Fibroblast of skin of left biceps (primary cell): ENCODE results near the gene FKRP.
"Not testable (repeated sequence)": the region's sequence is repeated elsewhere in the genome, so short reads cannot be mapped to it uniquely, and the experiment has no call there.

Experiments used
- DNase-seq, 2 experiments: peaks; one replicate each; pipeline ENCODE4 v3.0.0-alpha.2; 2013; ENCODE audit warnings: low read depth in 2 of 2

Gene FKRP

DNA sequence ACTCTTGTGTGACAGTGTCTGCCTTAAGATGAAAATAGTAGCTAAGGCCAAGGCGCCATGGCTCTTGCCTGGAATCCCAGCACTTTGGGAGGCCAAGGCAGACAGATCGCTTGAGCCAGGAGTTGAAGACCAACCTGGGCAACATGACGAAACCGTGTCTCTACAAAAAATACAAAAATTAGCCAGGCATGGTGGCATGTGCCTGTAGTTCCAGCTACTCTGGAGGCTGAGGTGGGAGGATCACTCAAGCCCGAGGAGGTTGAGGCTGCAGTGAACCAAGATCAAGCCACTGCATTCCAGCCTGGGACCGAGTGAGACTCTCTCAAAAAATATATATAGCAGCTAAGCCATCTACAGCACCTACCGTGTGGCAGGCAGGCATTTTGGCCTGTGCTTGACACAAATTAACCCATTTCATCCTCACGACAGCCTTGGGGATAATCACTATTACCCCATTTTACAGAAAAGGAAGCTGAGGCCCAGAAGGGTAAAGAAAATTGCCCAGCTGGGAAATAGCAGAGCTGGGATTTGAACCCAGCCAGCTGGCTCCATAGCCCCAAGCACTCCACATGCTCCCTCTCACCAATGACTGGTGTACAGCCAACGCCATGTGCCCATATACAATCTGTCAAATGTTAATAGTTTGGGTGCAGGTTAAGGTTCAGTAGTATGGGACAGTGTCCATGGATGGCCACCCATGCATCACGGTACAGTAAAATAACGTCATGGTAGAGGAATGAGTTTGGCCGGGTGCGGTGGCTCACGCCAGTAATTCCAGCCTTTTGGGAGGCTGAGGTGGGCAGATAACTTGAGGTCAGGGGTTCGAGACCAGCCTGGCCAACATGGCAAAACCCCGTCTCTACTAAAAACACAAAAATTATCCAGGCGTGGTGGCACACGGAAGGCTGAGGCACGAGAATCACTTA, 39.5 kb downstream of the FKRP start:
- no peak for DNase-seq

DNA sequence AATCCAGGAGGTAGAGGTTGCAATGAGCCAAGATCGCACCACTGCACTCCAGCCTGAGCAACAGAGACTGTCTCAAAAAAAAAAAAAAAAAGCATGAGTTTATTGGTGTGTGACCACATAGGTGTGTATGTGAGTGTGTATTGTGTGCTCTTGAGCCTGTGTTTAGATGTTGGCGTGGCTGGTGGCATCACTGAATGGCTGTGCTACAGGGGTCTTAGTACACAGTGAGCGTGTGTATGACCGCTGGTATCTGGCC, 40.1 kb downstream of the FKRP start:
- no peak for DNase-seq

DNA sequence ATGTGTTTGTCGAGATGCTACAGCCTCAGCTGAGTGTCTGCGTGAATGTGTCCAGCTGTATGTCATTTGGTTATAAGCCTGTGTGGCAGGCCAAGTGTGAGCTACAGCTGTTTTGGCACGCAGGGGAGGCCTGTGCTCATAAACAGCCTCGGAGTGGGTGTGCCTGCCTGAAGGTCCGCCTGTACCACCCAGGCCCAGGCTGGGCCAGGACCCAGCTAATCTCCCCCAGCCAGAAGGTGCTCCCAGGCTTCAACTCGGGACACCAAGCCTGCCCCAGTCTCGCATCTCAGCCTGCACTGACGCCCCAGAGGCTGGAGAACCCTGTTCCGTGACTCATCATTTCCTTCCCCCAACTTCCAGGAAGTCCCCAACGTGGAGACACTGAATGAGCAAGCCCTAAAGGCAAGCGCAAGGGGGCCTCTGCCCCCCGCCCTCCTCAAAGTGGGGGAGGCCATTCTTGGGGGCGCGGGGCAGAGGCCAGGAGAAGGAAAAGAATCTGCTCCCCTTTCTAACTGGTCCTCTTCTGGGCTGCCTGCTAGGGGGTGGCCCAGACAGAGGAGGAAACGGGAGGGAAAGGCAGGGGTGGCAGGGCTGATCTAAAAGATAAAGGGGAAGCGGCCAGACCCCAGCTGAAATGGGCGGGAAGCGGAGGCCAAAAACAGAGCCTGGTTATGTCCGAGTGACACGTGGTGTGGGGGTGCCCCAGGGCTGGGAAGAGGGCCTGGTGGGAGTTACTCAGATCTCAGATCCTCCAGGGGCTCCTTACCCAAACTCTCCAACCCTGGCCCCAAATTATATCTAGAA, 40.6 kb downstream of the FKRP start:
- DNase-seq, result peak in 1 of 2 experiments; percentile 49

DNA sequence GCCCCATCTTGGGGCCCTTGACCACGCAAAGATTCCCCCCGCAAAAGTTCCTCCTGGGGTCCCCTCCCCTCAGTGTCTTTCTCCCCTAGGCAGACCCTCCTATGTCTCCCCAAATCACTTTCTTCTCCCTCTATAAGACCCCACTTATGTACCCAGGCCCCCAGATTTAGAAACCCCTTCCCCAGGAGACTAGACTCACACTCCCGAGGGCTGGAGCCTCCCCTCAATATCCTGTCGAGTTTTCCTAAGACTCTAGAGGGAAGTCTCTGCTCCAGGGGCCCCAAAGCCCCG, 41.1 kb downstream of the FKRP start:
- no peak for DNase-seq

DNA sequence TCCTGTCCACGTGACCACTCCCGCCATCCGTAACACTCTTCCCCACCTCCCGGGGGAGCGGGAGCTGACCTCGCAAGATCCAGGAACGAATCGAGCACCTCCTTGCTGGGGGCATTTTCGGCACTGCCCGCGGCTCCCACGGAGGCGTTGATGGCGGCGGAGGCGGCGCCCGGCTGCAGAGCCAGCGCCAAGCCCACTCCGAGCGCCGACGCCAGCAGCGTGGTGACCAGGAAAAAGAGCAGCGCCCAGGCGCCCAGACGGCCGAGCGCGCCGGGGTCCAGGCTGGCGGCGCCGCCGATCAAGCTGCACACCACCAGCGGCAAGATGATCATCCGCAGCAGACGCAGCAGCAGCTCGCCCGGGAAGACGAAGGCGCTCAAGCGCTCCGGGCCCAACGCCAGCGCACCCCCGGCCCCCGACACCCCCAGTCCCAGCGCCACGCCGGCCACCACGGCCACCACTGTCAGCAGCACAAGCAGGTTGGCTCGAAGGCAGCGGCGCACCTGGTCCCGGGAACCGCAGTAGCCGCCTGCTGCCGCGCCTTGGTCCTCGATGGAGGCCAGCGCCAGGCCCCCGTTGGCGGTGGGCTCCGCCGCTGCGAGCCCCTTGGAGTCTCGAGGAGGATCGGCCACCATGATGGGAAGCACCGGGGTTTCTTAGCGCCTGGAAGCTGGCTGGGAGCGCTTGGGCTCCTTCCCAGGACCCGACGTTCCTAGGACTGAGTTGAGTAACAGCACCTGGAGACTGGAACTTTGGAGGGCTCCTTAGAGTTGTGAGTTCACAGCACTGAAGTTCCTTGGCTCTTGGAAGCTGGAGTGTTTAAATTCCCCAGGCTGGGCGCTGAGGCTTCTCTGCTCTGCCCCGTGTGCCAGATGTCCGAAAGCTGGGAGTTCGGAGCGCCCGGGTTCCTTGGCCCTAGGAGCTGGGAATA, 41.7 kb downstream of the FKRP start:
- DNase-seq, result no peak

DNA sequence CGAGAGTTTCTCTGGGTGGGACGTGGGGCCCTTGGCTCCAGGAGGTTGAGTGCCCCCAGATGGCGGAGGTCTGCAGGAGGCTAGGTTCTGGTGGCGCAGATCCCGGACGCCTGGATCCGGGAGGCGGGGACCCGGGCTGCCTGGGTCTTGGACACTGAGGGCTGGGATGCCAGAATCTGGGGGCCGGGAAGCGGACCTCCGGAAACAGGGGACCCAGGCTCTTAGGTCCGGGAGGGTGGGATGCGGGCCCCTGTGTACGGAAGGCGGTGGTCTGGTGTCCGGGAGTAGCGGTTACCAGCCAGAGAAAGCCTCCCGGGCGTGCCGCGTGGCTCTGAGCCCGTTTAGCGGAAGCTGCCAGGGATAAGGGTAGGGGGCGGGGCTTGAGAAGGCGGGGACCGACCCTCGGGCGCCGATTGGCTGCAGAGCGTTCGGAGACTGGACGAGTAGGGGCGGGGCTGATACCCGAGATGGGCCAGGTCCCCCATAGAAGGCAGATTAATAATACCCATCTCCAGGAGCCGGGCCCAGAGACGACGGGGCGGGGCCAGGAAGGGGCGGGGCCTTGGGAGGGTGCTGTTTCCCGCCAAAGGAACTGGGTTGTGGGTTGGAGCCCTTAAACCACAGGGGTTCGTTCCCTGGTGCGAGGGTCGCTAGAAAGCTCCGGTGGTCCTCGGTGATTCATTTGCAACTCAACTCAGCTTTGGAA, 42.6 kb downstream of the FKRP start, which contains the start of gene SLC1A5:
Gene SLC1A5, minus strand, starts transcription at position 333 of the 706 bp plus-strand sequence. CDS start 629 bp downstream, outside the sequence.
- peak; percentile 93 to 94 for DNase-seq

DNA sequence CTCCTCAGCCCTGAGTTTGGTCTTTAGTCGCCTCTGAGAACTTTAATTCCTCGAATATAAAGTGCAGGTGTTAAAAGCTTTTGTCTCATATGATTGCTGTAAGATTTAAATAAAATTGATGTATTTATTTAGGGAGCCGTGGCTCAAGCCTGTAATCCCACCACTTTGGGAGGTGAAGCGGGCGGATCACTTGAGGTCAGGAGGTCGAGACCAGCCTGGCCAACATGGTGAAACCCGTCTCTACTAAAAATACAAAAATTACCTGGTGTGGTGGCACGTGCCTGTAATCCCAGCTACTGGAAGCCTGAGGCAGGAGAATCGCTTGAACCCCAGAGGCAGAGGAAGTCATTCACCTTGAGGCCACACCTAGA, 43.1 kb downstream of the FKRP start:
- DNase-seq, result no peak

DNA sequence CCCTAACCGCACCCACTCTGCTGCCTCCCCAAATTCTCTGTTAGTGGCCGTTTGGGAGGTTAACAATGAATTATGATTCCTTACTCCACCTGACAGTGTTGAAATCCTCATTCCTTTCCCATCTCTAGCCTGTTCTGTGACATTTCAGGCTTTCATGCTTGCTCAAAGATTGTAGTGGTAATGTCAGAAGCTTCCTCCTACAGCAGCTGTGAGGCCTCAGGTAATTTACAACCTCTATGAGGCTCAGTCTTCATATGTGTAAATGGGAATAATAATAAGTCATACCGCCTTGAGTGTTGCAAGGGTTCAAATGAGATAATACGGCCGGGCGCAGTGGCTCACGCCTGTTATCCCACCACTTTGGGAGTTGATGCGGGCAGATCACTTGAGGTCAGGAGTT, 43.5 kb downstream of the FKRP start:
- DNase-seq, result no peak

DNA sequence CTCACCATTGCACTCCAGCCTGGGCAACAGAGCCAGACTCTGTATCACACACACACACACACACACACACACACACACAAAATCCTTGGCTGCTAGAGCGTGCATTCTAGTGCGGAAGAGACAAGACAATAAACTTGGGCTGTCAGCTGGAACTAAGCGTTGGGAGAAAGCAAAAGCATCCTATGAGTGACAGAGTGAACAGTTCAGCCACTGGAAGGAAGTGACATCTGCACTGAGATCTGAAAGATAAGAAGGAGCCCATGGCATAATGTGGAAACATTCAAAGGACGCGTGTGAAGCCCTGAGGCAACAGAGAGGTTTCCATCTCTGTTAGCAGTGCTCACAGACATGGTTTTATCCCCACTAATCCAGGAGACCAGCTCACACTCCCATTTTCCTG, 46.1 kb downstream of the FKRP start:
- DNase-seq, result no peak

DNA sequence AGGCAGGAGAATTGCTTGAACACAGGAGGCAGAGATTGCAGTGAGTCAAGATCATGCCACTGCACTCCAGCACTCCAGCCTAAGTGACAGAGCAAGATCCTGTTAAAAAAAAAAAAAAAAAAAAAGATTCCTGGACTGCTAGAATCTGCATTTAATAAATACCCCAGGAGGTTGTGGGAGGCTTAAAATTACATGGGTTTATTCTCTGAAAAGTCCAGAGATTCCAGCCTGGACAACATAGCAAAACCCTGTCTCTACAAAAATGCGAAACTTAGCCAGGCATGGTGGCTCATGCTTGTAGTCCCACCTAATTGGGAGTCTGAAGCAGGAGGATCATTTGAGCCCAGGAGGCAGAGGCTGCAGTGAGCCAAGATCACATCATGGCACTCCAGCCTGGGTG, 52.0 kb downstream of the FKRP start:
- no peak for DNase-seq

DNA sequence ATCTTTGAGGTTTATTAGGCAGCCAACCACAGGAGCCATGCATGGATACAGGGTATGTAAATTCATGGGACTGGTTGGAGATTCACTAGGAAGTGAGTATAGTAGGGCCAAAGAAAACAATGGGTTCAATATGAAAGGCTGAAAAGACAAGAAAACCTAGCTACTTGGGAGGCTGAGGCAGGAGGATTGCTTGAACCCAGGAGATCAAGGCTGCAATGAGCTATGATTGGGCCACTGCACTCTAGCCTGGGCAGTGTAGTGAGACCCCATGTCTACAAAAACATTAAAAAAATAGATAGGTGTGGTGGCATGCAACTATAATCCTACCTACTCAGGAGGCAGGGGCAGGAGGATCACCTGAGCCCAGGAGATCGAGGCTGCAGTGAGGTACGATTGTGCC, 52.9 kb downstream of the FKRP start:
- no peak for DNase-seq

DNA sequence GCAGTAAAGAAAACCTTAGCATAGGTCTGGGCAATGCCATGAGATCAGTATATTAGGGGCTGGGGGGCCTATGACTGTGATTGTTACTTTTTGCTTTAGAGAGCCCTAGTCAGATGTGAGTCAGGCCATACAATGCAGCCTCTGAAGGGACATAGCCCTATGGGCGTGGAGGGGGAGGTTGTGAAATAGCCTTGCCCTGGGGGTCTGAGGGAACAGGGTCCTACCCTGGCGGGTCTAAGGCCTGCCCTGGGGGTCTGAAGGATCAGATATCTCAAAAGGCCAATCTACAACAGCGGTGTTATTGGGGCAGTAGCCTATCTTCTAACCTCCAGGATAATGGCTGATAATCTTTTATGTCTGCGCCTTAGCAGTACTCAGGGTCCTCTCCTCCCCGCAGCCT, 56.3 kb downstream of the FKRP start:
- no peak for DNase-seq

DNA sequence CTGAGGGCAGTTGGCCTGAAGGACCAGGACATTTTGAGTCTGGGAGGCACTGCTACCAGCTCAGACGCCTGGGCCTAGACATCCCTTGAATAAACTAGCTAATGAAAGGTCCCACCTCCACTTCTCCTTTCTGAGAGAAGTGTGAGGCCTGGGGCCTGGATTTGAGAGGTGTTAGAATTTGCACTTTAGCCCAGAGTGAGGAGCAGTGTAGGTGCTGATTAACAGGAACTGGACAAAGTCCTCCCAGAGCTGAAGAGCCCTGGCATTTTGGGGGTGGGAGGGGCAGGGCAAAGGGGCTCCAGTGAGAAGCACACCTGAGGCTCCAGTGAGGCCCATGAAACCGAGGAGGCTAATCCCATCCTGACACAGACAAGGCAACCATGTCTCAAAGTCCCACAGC, 57.7 kb downstream of the FKRP start:
- no peak for DNase-seq

DNA sequence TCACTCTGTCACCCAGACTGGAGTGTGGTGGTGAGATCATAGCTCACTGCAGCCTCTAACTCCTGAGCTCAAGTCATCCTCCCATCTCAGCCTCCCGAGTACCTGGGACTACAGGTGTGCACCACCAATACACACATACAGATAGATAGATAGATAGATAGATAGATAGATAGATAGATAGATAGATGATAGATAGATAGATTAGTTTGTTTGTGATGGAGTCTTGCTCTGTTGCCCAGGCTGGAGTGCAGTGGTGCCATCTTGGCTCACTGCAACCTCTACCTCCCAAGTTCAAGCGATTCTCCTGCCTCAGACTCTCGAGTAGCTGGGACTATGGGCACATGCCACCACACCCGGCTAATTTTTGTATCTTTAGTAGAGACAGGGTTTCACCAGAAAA, 58.6 kb downstream of the FKRP start:
- not testable (repeated sequence) for DNase-seq

DNA sequence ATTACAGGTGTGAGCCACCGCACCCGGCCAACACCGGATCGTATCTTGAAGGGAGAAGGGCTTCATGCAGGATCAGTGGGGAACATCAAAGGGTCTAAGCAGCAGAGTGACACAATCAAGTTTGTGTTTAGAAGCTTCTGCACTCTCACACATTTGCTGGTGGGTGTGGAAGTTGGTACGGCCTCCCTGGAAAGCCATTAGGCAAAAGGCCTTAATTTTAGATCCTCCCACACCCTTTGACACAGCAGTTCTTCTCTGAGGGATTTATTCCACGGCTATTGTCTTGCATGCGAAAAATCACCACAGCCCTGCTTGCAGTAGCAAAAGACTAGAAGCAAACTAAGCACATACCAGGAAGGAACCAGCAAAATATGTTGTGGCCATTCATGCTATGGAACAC, 60.8 kb downstream of the FKRP start:
- DNase-seq, result no peak
